ENCODE results near the gene GUCD1. TPM values are rescaled to one million over a fixed set of nuclear protein-coding genes. Genes with fewer than 3 reads are reported as not detected.

GUCD1 gene
- total and polyA plus RNA-seq, 2 of the 8 experiments (the other 6 are each of a cell fraction or from before 2014, with no cell fraction given), result 85.2 to 128 TPM

GRCh38 chr22:24523873-24524272 is 31.1 kb downstream of the GUCD1 start:
- Histone ChIP-seq H3K23me2 (ENCODE audit: low read depth, low read length) (no peaks in the 10 kb centered on the region), H2AK5ac (ENCODE audit: low read depth, low read length) (no peak overlapping the region), H3K9ac (replicated peaks in 1 of 4; ENCODE audit: extremely low read depth in 1 of 4, low read depth in 3 of 4, low read length in 3 of 4) (no peak overlapping the region), H2BK120ac (replicated peaks; ENCODE audit: low read depth, low read length) (no peak overlapping the region), H3K27me3 (replicated peaks in 1 of 4; ENCODE audit: control insufficient read depth in 3 of 4, extremely low read depth in 1 of 4, insufficient read depth in 3 of 4, low read length in 3 of 4) (no peaks in the 10 kb centered on the region), H3K36me3 (ENCODE audit: control insufficient read depth in 2 of 4, insufficient read depth in 4 of 4, low read length in 3 of 4) (no peaks in the 10 kb centered on the region), H3K23ac (ENCODE audit: insufficient read length) (no peak overlapping the region), H4K20me1 (replicated peaks in 1 of 2; ENCODE audit: control insufficient read depth in 1 of 2, insufficient read depth in 2 of 2, low read length in 2 of 2) (no peaks in the 10 kb centered on the region), H2BK5ac (ENCODE audit: low read depth, low read length) (no peak overlapping the region), H2BK12ac (ENCODE audit: low read depth, low read length) (no peak overlapping the region), H4K91ac (replicated peaks; ENCODE audit: insufficient read length, low read length) (no peak overlapping the region), H3K4me1 (replicated peaks in 1 of 4; ENCODE audit: control insufficient read depth in 3 of 4, insufficient read depth in 4 of 4, low read length in 3 of 4) (peaks cover 0 to 3% (median 0%) of the 10 kb centered on the region in 4 experiments; a peak in 3 of 7 replicates), H2AFZ (ENCODE audit: low read length) (no peak overlapping the region), H3K14ac (ENCODE audit: insufficient read length) (no peak overlapping the region), H4K5ac (ENCODE audit: insufficient read length, low read depth, low read length) (no peak overlapping the region), H3K79me2 (ENCODE audit: control insufficient read depth in 1 of 2, insufficient read depth in 2 of 2, low read length in 2 of 2) (no peaks in the 10 kb centered on the region), H3K79me1 (ENCODE audit: low read depth, low read length) (no peaks in the 10 kb centered on the region), H2BK20ac (ENCODE audit: low read length) (no peak overlapping the region), H3K18ac (ENCODE audit: extremely low read depth, low read length) (no peak overlapping the region), H3K4ac (replicated peaks; ENCODE audit: insufficient read length, low read depth, low read length) (no peak overlapping the region), H3K9me3 (ENCODE audit: insufficient read depth in 2 of 2, low read depth in 1 of 2, low read length in 1 of 2) (no peaks in the 10 kb centered on the region), H3K4me3 (ENCODE audit: extremely low read depth in 1 of 4, insufficient read depth in 2 of 4, low read depth in 3 of 4, low read length in 4 of 4) (no peak overlapping the region), H4K8ac (ENCODE audit: extremely low read depth, insufficient read depth, low read length) (no peak overlapping the region), H3K4me2 (ENCODE audit: insufficient read depth in 1 of 2, low read depth in 2 of 2, low read length in 2 of 2) (no peak overlapping the region), H3K27ac (ENCODE audit: low read depth, low read length) (no peak overlapping the region), H3K56ac (replicated peaks; ENCODE audit: insufficient read length, low read depth, low read length) (no peak overlapping the region), H2BK15ac (ENCODE audit: low read length) (no peak overlapping the region)
- 93% methylated on average over 2 of the region's 2 CpGs; no CpG with 5 or more reads in 1 of the 2 experiments for WGBS, 2 experiments (ENCODE audit: extremely low coverage in 1 of 2, insufficient coverage in 1 of 2, insufficient read length in 1 of 2, insufficient replicate concordance in 2 of 2, low coverage in 1 of 2, low lambda C conversion rate in 2 of 2, missing lambda C conversion rate in 1 of 2)
- POLR2A ChIA-PET (ENCODE audit: partially characterized antibody), result interaction anchor here (1.3 kb wide), 1 partner anchor 109 kb away, joined by 3 read pairs; no protein-coding TSS in a partner anchor
- FAIRE-seq (no peak), DNase-seq (ENCODE audit: low read depth in 1 of 2, low spot score in 2 of 2) (no peak)
- CTCF ChIA-PET (ENCODE audit: partially characterized antibody), result interaction anchor here (0.6 to 6.4 kb wide), 13 partner anchors 10 to 334 kb away, joined by 3 to 70 read pairs (median 4); partner anchors contain the start of gene ADORA2A
- TF ChIP-seq SP1 (IDR thresholded peaks at IDR 0.05; ENCODE audit: low read depth, low read length) (no peak), RXRA (IDR thresholded peaks at IDR 0.05; ENCODE audit: insufficient read depth, low read depth, low read length) (no peak), RBBP5 (IDR thresholded peaks at IDR 0.05; ENCODE audit: borderline replicate concordance, low read depth, low read length) (no peak), NRF1 (IDR thresholded peaks at IDR 0.05; ENCODE audit: low read depth, low read length) (no peak), USF2 (IDR thresholded peaks at IDR 0.05; ENCODE audit: low read length) (no peak), KDM4A (IDR thresholded peaks at IDR 0.05; ENCODE audit: low read depth, low read length, severe bottlenecking) (no peak), CBX5 (IDR thresholded peaks at IDR 0.05; ENCODE audit: low read depth, low read length) (no peak), JUN (IDR thresholded peaks at IDR 0.05; ENCODE audit: low read depth, low read length) (no peak), CBX8 (IDR thresholded peaks at IDR 0.05; ENCODE audit: borderline replicate concordance, low read depth, low read length) (no peak), POLR2A (IDR thresholded peaks at IDR 0.05; ENCODE audit: control extremely low read depth in 1 of 2, low read depth in 2 of 2, low read length in 2 of 2) (no peak), POU5F1 (IDR thresholded peaks at IDR 0.05; ENCODE audit: low read depth, low read length) (no peak), GABPA (IDR thresholded peaks at IDR 0.05; ENCODE audit: borderline replicate concordance, insufficient read depth, low read length) (no peak), SAP30 (IDR thresholded peaks at IDR 0.05; ENCODE audit: insufficient read depth, insufficient replicate concordance, low read length) (no peak), GTF2F1 (IDR thresholded peaks at IDR 0.05; ENCODE audit: borderline replicate concordance, low read depth, low read length) (no peak)
